Muscle of leg (tissue), 16 donors: ENCODE data around the gene UGT2B28. TPM values are rescaled to one million over a fixed set of nuclear protein-coding genes. Genes with fewer than 3 reads are reported as not detected.
"Not testable (repeated sequence)": the region's sequence is repeated elsewhere in the genome, so short reads cannot be mapped to it uniquely, and the experiment has no call there.

Experiments used
- DNase-seq: peaks from one replicate; pipeline ENCODE4 v3.0.0; 2013
- H3K27ac ChIP-seq: one replicate; pipeline ENCODE4 v1.5.1; 2013; ENCODE audit warnings: mild to moderate bottlenecking, low read length, control low read depth
- H3K27me3 ChIP-seq: one replicate; pipeline ENCODE4 v1.6.1; 2013; ENCODE audit warnings: low read length; ENCODE audit not compliant: control insufficient read depth, insufficient read depth
- H3K36me3 ChIP-seq: one replicate; pipeline ENCODE4 v1.6.1; 2013; ENCODE audit warnings: low read length; ENCODE audit not compliant: control insufficient read depth, insufficient read depth
- H3K4me1 ChIP-seq: one replicate; pipeline ENCODE4 v1.6.1; 2013; ENCODE audit warnings: low read length; ENCODE audit not compliant: control insufficient read depth, insufficient read depth
- H3K4me3 ChIP-seq: one replicate; pipeline ENCODE4 v1.5.1; 2013; ENCODE audit warnings: low read length, control low read depth
- H3K9me3 ChIP-seq: replicated peaks from 2 replicates; pipeline ENCODE4 v1.6.1; 2013; ENCODE audit warnings: low read depth, low read length; ENCODE audit not compliant: control insufficient read depth
- WGBS: methylation state at CpG from one replicate; pipeline ENCODE4 v1.1.5; 2013; ENCODE audit warnings: missing lambda C conversion rate; ENCODE audit not compliant: insufficient coverage; 5-methylcytosine and 5-hydroxymethylcytosine counted together
- long read RNA-seq, 11 donors: transcript quantifications; one replicate each; lab custom pipeline, GENCODE V29; 2026
- polyA plus RNA-seq, 8 donors: library from polyadenylated mRNA; unstranded; fragments of 120-200 nt; gene quantifications; one replicate each; pipeline versions ENCODE4 v1.2.1 to v1.2.3, GENCODE V29; 2013; ENCODE audit warnings: inconsistent platforms in 1 of 8, low replicate concordance in 1 of 8; ENCODE audit not compliant: insufficient read length in 8 of 8, insufficient read depth in 1 of 8
- total RNA-seq: library from RNA; stranded (reverse); fragments of 120-200 nt; gene quantifications from one replicate; pipeline ENCODE4 v1.2.4, GENCODE V29; 2013

The UGT2B28 gene
- total RNA-seq (not detected), polyA plus RNA-seq (not detected)
- long read RNA-seq, donor 1: 0 reads
- long read RNA-seq, donor 2: 0 reads
- long read RNA-seq, donor 3: 0 reads
- long read RNA-seq, donor 4: 0 reads
- long read RNA-seq, donor 5: 0 reads
- long read RNA-seq, donor 6: 0 reads
- long read RNA-seq, donor 7: 0 reads
- long read RNA-seq, donor 8: 0 reads
- long read RNA-seq, donor 9: 0 reads
- long read RNA-seq, donor 10: 0 reads
- long read RNA-seq, donor 11: 0 reads

DNA sequence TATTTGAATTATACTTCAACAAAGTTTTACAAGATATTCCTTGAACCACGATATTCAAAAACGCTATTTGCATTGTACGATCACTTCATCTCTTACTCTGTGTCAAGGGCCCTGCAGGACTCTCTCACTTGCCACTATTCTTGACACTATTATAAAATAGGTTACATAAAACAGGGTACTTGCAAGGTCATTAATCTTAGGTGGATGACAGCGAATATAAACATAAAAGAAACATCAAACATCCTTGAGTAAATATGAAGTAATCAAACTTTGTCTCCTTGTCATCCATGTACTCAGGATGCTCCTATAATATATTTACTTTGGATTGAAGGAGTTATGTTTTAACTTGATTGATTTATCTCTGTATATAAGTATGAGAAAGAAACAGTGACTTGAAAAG lies at the start of gene UGT2B28:
TSS of gene UGT2B28 (plus strand) at position 395 of the 400 bp plus-strand sequence. CDS start 26 bp downstream, outside the sequence.
- H3K9me3 ChIP-seq, H3K27ac ChIP-seq, H3K4me1 ChIP-seq, H3K4me3 ChIP-seq, DNase-seq, H3K27me3 ChIP-seq, H3K36me3 ChIP-seq: not testable (repeated sequence)
- no CpG with 5 or more reads among the region's 4 CpGs for WGBS

DNA sequence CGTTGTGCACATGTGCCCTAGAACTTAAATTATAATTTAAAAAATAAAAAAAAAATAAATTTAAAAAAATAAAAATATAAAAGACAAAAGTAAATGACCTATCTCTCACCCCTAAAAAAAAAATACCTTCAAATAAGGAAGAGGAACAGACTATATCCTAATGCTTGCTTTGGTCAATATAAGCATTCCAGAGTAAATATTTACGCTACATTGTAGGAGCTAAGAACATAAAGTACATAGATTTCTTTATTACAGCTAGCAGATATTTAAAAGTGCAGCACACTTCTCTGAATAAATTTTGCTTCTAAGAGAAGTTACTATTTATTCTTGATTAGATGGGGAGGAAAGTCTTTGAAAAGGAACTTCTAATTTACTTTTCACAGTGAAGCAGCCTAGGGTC lies 41.2 kb upstream of the UGT2B28 start:
- no peaks in the 10 kb centered on the region for H3K9me3 ChIP-seq
- no peak for DNase-seq
- H3K4me3 ChIP-seq: no peak overlapping the region

DNA sequence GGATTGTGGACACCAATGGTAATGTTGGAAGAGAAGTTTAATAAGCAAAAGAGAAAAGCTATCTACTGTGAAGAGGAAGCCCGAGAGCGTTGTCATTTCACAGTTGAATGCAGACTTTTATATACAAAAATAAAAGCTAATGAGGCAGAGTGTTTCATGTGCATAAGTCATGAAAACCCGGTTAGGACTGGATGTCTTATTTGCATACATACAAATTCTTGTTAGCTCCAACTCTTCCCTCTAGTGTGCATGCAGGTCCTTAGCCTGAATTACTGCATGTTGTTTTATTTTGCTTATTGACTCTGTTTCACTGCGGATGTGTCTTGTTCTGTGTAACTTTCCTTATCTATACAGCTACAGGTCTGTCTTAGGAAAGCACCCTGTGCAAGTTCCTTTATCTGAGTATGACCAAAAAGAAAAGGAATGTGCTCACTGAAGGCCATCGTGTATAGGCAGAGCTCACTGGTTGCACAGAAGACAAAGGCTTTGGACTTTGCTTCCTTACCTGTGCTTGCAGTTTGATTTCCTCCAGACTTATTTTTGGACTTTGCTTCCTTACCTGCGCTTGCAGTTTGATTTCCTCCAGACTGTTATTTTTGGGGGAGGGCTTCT lies 40.6 kb upstream of the UGT2B28 start:
- Histone ChIP-seq H3K27me3 (no peaks in the 10 kb centered on the region), H3K9me3 (no peaks in the 10 kb centered on the region), H3K27ac (no peak overlapping the region), H3K4me3 (no peak overlapping the region), H3K4me1 (no peaks in the 10 kb centered on the region), H3K36me3 (no peaks in the 10 kb centered on the region)
- DNase-seq: no peak
- 82% methylated on average over 1 of the region's 6 CpGs for WGBS

More for the DNA sequence above, 41.2 kb upstream of the UGT2B28 start:
- Histone ChIP-seq H3K27me3 (no peaks in the 10 kb centered on the region), H3K36me3 (no peaks in the 10 kb centered on the region), H3K4me1 (no peaks in the 10 kb centered on the region), H3K27ac (no peak overlapping the region)
- WGBS: no CpG with 5 or more reads among the region's 2 CpGs

DNA sequence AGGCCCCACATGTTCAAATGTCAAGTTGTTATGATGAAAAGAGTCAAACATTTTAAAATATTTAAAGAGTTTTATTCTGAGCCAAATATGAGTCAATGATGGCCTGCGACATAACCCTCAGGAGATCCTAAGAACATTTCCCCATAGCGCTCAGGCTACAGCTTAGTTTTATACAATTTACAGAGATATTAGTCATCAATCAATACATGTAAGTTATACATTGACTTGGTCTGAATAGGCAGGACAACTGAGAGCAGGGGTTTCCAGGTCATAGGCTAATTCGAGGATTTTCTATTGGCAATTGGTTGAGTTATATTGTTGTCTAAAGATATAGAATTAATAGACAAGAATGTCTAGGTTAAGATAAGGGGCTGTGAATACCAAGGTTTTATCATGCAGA lies 39.5 kb upstream of the UGT2B28 start:
- not testable (repeated sequence) for H3K27me3 ChIP-seq, DNase-seq, H3K9me3 ChIP-seq, H3K27ac ChIP-seq, H3K4me3 ChIP-seq, H3K36me3 ChIP-seq, H3K4me1 ChIP-seq
- WGBS: no CpG with 5 or more reads among the region's 3 CpGs

DNA sequence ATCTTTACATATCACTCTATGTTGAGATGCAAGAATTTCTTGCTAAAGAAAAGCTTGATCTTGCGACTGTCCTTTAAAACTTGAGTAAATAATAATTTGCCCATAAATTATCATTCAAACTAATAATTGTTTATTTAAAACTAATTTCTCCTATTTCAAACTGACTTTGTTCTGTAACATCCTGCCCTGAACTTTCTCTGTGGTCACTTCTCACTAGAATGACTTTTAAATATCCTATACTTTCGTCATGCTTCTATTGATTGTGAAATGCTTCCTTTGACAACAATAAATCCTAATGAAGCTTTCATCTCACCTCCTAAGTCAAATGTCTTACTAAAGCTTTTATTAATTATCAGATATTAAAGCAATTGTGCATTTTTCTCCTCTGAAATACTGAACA lies 38.5 kb upstream of the UGT2B28 start:
- H3K27me3 ChIP-seq, H3K36me3 ChIP-seq, H3K27ac ChIP-seq, H3K4me3 ChIP-seq, DNase-seq, H3K9me3 ChIP-seq, H3K4me1 ChIP-seq: not testable (repeated sequence)
- WGBS: no CpG with 5 or more reads among the region's 2 CpGs

DNA sequence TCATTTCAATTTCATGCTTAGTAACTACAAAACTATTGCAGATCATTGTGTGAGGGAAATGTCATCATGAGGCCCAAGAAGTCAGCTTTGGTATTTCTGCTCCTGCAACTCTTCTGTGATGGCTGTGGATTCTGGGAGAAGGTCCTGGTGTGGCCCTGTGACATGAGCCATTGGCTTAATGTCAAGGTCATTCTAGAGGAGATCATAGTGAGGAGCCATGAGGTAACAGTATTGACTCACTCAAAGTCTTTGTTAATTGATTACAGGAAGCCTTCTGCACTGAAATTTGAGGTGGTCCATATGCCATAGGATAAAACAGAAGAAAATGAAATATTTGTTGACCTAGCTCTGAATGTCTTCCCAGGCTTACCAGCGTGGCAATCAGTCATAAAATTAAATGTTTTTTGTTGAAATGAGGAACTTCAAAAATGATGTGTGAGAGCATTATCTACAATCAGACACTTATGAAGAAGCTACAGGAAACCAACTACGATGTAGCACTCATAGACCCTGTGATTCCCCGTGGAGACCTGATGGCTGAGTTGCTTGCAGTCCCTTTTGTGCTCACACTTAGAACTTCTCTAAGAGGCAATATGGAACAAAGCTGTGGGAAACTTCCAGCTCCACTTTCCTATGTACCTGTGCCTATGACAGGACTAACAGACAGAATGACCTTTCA lies 37.6 kb upstream of the UGT2B28 start:
- H3K36me3 ChIP-seq, H3K4me1 ChIP-seq, H3K27me3 ChIP-seq, H3K9me3 ChIP-seq, H3K27ac ChIP-seq, H3K4me3 ChIP-seq, DNase-seq: not testable (repeated sequence)
- 50% methylated on average over 2 of the region's 3 CpGs for WGBS

DNA sequence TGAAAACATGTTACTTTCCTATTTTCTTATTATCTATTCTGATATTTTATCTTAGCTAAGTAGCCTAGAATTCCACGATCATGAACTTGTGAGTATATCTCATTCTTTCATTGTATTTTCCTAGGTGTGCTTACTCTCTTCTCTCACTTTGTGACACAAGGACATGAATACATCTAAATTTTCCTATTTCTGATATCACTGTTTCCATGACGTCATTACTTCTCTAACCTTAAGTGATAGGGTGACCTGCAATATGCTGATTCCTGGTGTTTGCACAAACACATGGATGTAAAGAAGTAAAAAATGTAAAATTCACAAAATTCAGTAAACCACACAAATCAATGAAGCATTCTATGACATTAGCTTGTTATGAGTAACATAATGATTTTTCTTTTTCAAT lies 29.4 kb upstream of the UGT2B28 start:
- no CpG with 5 or more reads among the region's 2 CpGs for WGBS

DNA sequence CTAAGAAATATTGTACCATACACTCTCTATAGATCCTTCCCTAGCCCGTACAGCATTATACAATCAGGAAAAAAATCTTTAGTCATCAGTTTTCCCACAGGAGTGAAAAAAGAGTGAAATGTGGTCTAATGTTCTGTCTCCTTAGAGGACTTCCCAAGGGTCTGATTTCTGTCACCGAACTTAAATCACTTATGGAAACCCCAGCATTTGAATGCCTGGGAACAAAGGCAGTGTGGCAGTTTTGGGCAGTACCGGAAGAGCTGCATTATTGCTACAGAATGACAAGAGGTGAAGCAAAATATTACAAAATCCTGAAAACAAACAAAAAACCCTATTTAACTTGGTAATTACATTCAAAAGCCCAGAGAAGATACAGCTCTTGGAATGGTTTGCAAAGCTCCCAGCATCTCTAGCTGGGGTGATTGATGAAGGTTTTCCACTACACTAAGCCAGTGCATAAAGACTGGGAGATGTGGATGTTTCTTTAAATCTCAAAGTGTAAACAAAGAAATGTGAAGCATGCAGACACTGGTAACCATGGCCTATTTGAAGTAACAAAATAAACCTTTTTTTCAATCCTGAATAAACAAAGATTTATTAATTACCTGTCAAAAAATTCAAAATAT lies 27.0 kb upstream of the UGT2B28 start:
- not testable (repeated sequence) for H3K27me3 ChIP-seq, DNase-seq, H3K27ac ChIP-seq, H3K4me1 ChIP-seq, H3K36me3 ChIP-seq, H3K9me3 ChIP-seq, H3K4me3 ChIP-seq
- no CpG with 5 or more reads among the region's 3 CpGs for WGBS

More for the DNA sequence above, 29.4 kb upstream of the UGT2B28 start:
- not testable (repeated sequence) for H3K4me1 ChIP-seq, H3K4me3 ChIP-seq, DNase-seq, H3K9me3 ChIP-seq, H3K36me3 ChIP-seq, H3K27ac ChIP-seq, H3K27me3 ChIP-seq

DNA sequence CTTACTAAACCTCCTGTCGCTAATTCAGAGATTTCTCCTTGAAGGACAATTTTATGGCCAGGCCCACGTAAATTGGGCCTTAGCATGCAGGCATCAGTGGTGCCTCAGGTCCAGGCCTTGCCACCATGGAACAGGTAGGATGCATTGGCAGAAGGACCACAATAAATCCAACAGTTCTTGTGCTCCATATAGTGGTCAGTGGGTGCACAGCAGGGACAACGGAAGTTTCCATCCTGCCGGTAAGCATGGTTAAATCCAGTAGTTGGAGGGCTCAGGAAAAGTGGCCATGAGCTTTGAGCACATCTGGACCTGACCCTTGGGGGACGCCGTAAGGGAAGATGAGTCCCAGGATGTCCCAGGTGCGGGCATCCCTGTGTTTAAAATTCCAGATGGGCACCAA lies 11.7 kb upstream of the UGT2B28 start:
- not testable (repeated sequence) for H3K4me1 ChIP-seq, H3K9me3 ChIP-seq, H3K27me3 ChIP-seq, H3K4me3 ChIP-seq, H3K27ac ChIP-seq, H3K36me3 ChIP-seq, DNase-seq
- WGBS: 92% methylated on average over 5 of the region's 7 CpGs

DNA sequence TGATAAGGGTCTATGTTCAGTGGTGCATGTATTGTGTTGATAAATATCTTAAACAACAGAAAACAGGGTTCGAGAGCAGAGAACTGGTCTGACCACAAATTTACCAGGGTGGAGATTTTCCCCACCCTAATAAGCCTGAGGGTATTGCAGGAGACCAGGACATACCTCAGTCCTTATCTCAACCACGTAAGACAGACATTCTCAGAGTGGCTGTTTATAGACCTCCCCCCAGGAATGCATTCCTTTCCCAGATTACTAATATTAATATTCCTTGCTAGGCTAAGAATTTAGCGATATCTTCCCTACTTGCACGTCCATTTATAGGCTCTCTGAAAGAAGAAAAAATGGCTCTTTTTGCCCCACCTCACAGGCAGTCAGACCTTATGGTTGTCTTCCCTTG lies 16.1 kb downstream of the UGT2B28 start:
- not testable (repeated sequence) for H3K4me1 ChIP-seq, DNase-seq, H3K9me3 ChIP-seq, H3K27ac ChIP-seq, H3K36me3 ChIP-seq, H3K27me3 ChIP-seq, H3K4me3 ChIP-seq
- no CpG with 5 or more reads among the region's 4 CpGs for WGBS
